ENCODE data around the gene FOXN4. TPM values are rescaled to one million over a fixed set of nuclear protein-coding genes. Genes with fewer than 3 reads are reported as not detected.

The FOXN4 gene, protein sequence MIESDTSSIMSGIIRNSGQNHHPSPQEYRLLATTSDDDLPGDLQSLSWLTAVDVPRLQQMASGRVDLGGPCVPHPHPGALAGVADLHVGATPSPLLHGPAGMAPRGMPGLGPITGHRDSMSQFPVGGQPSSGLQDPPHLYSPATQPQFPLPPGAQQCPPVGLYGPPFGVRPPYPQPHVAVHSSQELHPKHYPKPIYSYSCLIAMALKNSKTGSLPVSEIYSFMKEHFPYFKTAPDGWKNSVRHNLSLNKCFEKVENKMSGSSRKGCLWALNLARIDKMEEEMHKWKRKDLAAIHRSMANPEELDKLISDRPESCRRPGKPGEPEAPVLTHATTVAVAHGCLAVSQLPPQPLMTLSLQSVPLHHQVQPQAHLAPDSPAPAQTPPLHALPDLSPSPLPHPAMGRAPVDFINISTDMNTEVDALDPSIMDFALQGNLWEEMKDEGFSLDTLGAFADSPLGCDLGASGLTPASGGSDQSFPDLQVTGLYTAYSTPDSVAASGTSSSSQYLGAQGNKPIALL
- not detected in 2 replicates for total RNA-seq (2014; rRNA removed; shearing (Covaris generic))

DNA sequence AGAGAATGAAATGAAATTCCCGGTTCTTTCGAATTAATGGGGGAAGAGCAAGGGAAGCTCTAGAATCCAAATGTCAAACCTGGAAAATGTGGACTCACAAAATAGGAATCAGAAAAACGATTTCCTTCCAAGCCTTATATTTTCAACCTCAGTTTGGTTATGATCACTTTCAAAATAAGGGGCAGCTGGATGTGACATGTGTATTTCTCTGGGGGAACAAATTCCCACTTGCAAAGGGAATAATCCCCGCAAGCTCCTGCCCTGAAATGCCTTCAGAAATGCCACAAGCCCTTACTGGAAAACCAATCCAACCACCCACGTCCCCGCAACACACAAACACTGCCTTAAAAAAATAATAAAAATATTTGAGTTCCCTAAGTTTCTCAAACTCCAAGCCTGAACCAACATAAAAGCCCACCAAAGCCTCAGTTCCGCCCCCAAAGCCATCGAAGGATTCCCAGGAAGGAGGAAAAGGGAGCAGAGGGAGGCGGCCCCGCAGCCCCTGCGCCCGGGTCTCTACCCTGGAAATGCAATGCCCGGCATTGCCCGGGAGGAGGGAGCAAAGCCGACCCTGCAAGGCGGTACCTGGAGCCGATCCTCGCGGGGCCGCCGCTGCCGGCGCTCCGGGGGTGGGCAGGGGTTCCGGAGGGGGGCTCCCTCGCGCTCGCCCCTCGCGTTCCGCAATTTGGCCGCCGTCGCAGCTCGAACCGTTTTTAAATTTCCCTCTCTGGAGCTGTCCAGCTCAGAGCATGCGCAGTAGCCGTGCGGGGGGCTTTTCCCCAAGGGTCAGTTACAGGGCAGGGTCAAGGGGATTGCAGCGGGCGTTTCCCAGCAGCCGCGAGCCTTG, at the start of gene FOXN4:
Gene FOXN4, minus strand, starts transcription at position 751 of the 847 bp plus-strand sequence. CDS start 963 bp downstream, outside the sequence.

DNA sequence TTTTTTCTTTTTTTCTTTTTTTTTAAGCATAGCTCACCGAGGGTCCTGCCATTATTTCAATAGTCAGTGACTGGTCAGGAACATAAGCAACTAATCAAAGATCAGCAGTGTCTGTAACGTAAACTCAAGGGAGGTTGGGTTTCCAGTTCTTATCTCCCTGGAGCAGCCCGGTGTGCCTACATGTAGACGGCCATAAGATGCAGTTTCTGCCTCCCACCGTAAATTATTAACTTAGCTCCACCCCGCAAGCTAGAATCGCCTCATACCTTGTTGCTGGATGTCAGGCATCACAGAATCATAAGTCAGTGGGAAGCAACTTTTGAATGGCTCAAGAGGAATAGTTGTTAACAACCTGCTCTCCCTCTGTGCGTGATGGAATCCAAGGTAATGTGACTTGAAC, 38.5 kb upstream of the FOXN4 start, which contains the start of gene MYO1H:
Gene MYO1H, plus strand, starts transcription at position 312 of the 400 bp plus-strand sequence. Its CDS starts 61 bp downstream, at position 373.

Other genes with a start within 250 kb of the FOXN4 start
- gene ALKBH2, start 215.8 kb downstream of the FOXN4 start, total RNA-seq (2014; rRNA removed; shearing (Covaris generic)): 76.8 and 83.8 TPM in 2 replicates
- 91.1 and 105 TPM in 2 replicates for gene UNG, start 211.7 kb downstream of the FOXN4 start, total RNA-seq (2014; rRNA removed; shearing (Covaris generic))
- 4.1 and 6.6 TPM in 2 replicates for gene ACACB, start 192.7 kb downstream of the FOXN4 start, total RNA-seq (2014; rRNA removed; shearing (Covaris generic))
- not detected in 2 replicates for gene MYO1H, start 38.6 kb upstream of the FOXN4 start, total RNA-seq (2014; rRNA removed; shearing (Covaris generic))
- gene KCTD10, start 168.0 kb upstream of the FOXN4 start, total RNA-seq (2014; rRNA removed; shearing (Covaris generic)): 30.9 and 32.5 TPM in 2 replicates
- 30.5 and 33.0 TPM in 2 replicates for gene UBE3B, start 168.3 kb upstream of the FOXN4 start, total RNA-seq (2014; rRNA removed; shearing (Covaris generic))